ENCODE data around the gene CPLX4.

CPLX4 gene

DNA sequence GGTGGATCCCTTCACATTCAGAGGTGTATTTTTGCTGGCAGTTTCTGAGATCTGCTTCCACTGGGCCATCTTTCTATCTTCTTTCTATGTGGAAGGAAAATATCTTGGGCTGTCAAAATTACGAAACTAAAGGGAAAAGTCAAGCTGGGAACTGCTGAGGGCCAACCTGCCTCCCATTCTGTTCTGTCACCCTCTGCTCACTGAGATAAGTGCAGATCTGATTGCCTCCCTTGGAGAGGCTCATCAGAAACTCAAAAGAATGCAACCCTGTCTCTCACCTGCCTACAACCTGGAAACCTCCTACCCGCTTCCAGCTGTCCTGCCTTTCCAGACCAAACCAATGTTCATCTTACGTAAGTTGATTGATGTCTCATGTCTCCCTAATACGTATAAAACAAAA lies 71.7 kb downstream of the CPLX4 start:
- Histone ChIP-seq H3K9me3 (ENCODE audit: control insufficient read depth, low read length) (no peaks in the 10 kb centered on the region), H3K27me3 (ENCODE audit: control insufficient read depth, insufficient read depth, low read length) (peaks cover 7% of the 10 kb centered on the region), H3K4me3 (ENCODE audit: low read length) (no peak overlapping the region), H3K36me3 (ENCODE audit: control insufficient read depth, insufficient read depth, low read length) (no peaks in the 10 kb centered on the region), H3K4me1 (ENCODE audit: control insufficient read depth, insufficient read depth, low read length) (no peaks in the 10 kb centered on the region), H3K9ac (ENCODE audit: low read length) (no peak overlapping the region)

Data from mucosa of stomach (tissue), 1 donor.